GM12878 (cell line): ENCODE results near the gene GRAMD2B. TPM values are rescaled to one million over a fixed set of nuclear protein-coding genes. Genes with fewer than 3 reads are reported as not detected.

Experiments
- ATAC-seq: fragments of 200-7000 bp; cut with Tn5 transposase; 3 replicates; pipeline ENCODE4 v1.9.1; 2020; ENCODE audit warnings: mild to moderate bottlenecking, moderate library complexity
- BruUV-seq: library from RNA; stranded (reverse); fragments of 400-500 nt; replicated peaks from 2 replicates; lab custom pipeline; 2021; lab: Mats Ljungman, UMichigan
- CTCF ChIA-PET: fragments of 300-600 bp; sonication (Branson Sonifier 250); formaldehyde crosslinking; extraction: SDS; loops from one replicate; lab custom pipeline; 2021; ENCODE audit warnings: inconsistent platforms; lab: Yijun Ruan, JAX
- POLR2A ChIA-PET: fragments of 350-600 bp; formaldehyde crosslinking; extraction: SDS; loops from one replicate; lab custom pipeline; 2021; ENCODE audit warnings: inconsistent platforms; lab: Charles Lee
- RAD21 ChIA-PET: fragments of 300-600 bp; sonication (Branson Sonifier 250); formaldehyde crosslinking; loops from one replicate; lab custom pipeline; 2023; ENCODE audit warnings: antibody characterized with exemption; ENCODE audit not compliant: unreplicated experiment; lab: Charles Lee
- SMC1A ChIA-PET: fragments of 300-600 bp; sonication (Branson Sonifier 250); formaldehyde crosslinking; loops from one replicate; lab custom pipeline; 2023; ENCODE audit not compliant: unreplicated experiment, uncharacterized antibody; lab: Charles Lee
- DNase-seq: peaks from one replicate; pipeline ENCODE4 v3.0.0-alpha.2; 2011; ENCODE audit warnings: low read depth, low spot score
- FAIRE-seq: peaks from 3 replicates; lab custom pipeline; 2011; peaks lifted over from hg19 to GRCh38; lab: Jason Lieb, UNC
- H2AFZ ChIP-seq: 2 replicates; pipeline ENCODE4 v1.6.0; 2011; ENCODE audit warnings: low read depth, low read length, control low read depth; ENCODE audit not compliant: control insufficient read depth
- H3K27ac ChIP-seq: 2 replicates; pipeline ENCODE4 v1.5.1; 2011; ENCODE audit warnings: control low read depth; ENCODE audit not compliant: control insufficient read depth, insufficient read depth
- H3K27me3 ChIP-seq, 2 experiments: replicated peaks in 1 of 2; 2 replicates each; pipeline versions ENCODE4 v1.6.0 to v1.6.1; 2011; ENCODE audit warnings: low read length in 1 of 2; ENCODE audit not compliant: control insufficient read depth in 2 of 2, insufficient read depth in 2 of 2
- H3K36me3 ChIP-seq, 2 experiments: 2 replicates each; pipeline ENCODE4 v1.5.1; 2011; ENCODE audit warnings: low read length in 1 of 2; ENCODE audit not compliant: control insufficient read depth in 2 of 2, insufficient read depth in 2 of 2
- H3K4me1 ChIP-seq: 2 replicates; pipeline ENCODE4 v1.6.1; 2011; ENCODE audit warnings: mild to moderate bottlenecking, low read length, moderate library complexity, mixed read lengths; ENCODE audit not compliant: control insufficient read depth, insufficient read depth
- H3K4me2 ChIP-seq: 2 replicates; pipeline ENCODE4 v1.6.0; 2011; ENCODE audit warnings: control low read depth; ENCODE audit not compliant: control insufficient read depth, insufficient read depth
- H3K4me3 ChIP-seq: fragments of 200-600 bp; sonication (generic); 2 replicates; pipeline ENCODE4 v1.5.1; 2016
- H3K79me2 ChIP-seq: 2 replicates; pipeline ENCODE4 v1.6.0; 2011; ENCODE audit warnings: low read length; ENCODE audit not compliant: control insufficient read depth, insufficient read depth
- H3K9ac ChIP-seq: 2 replicates; pipeline ENCODE4 v1.8.0; 2011; ENCODE audit warnings: low read length, control low read depth, mixed read lengths; ENCODE audit not compliant: control insufficient read depth, insufficient read depth
- H3K9me3 ChIP-seq: replicated peaks from 3 replicates; pipeline ENCODE4 v1.5.1; 2011; ENCODE audit warnings: mild to moderate bottlenecking, low read length; ENCODE audit not compliant: control insufficient read depth, insufficient read depth
- H4K20me1 ChIP-seq: 2 replicates; pipeline ENCODE4 v1.6.0; 2011; ENCODE audit not compliant: control insufficient read depth, insufficient read depth
- CHD2 ChIP-seq: IDR thresholded peaks from 2 replicates; pipeline ENCODE4 v1.6.1; 2011; ENCODE audit warnings: low read depth, low read length, improper control_type of control experiment, borderline replicate concordance
- CREB1 ChIP-seq: IDR thresholded peaks from 2 replicates; pipeline ENCODE4 v1.6.1; 2012; ENCODE audit warnings: low read depth, mild to moderate bottlenecking, inconsistent platforms
- CTCF ChIP-seq, 3 experiments: IDR thresholded peaks in 2 of 3; conservative IDR thresholded peaks in 1 of 3; 2 replicates each; pipeline ENCODE4 v1.5.1; 2011; ENCODE audit warnings: low read depth in 3 of 3, low read length in 3 of 3, mild to moderate bottlenecking in 3 of 3, control low read depth in 2 of 3, moderate library complexity in 2 of 3, inconsistent platforms in 1 of 3, mixed read lengths in 1 of 3; ENCODE audit not compliant: control insufficient read depth in 2 of 3, insufficient read depth in 1 of 3; ENCODE audit errors: extremely low read depth in 1 of 3
- EP300 ChIP-seq, 2 experiments: fragments of 150-350 bp in 1 of 2; IDR thresholded peaks; 2 replicates each; pipeline ENCODE4 v1.6.1; 2011 to 2012; ENCODE audit warnings: low read depth in 2 of 2, low read length in 2 of 2, borderline replicate concordance in 1 of 2, improper control_type of control experiment in 1 of 2, inconsistent platforms in 1 of 2; ENCODE audit not compliant: control insufficient read depth in 1 of 2
- GABPA ChIP-seq: IDR thresholded peaks from 2 replicates; pipeline ENCODE4 v1.6.1; 2014; ENCODE audit warnings: antibody characterized with exemption, low read depth, mild to moderate bottlenecking, inconsistent platforms
- MTA2 ChIP-seq: fragments of 450-650 bp; IDR thresholded peaks from 2 replicates; pipeline ENCODE4 v1.6.1; 2016; ENCODE audit warnings: low read depth, mild to moderate bottlenecking, moderate library complexity
- NFYB ChIP-seq: IDR thresholded peaks from 2 replicates; pipeline ENCODE4 v1.6.1; 2011; ENCODE audit warnings: low read depth, mild to moderate bottlenecking, low read length, improper control_type of control experiment, moderate library complexity; ENCODE audit not compliant: insufficient read depth
- NR2C2 ChIP-seq: IDR thresholded peaks from 2 replicates; pipeline ENCODE4 v1.6.1; 2011; ENCODE audit warnings: borderline replicate concordance, low read depth; ENCODE audit not compliant: control insufficient read depth, insufficient read length
- NR2F1 ChIP-seq: fragments of 450-650 bp; conservative IDR thresholded peaks from 2 replicates; pipeline ENCODE4 v1.6.1; 2017; ENCODE audit warnings: mild to moderate bottlenecking
- RB1 ChIP-seq: fragments of 450-650 bp; formaldehyde crosslinking; IDR thresholded peaks from 2 replicates; pipeline ENCODE4 v1.6.1; 2017; ENCODE audit warnings: mild to moderate bottlenecking, borderline replicate concordance
- RFX5 ChIP-seq: IDR thresholded peaks from 2 replicates; pipeline ENCODE4 v1.6.1; 2011; ENCODE audit warnings: low read depth, low read length, improper control_type of control experiment
- SRF ChIP-seq, 2 experiments: IDR thresholded peaks; 2 replicates each; pipeline ENCODE4 v1.6.1; 2011; ENCODE audit warnings: low read depth in 2 of 2, low read length in 2 of 2, mild to moderate bottlenecking in 1 of 2, moderate library complexity in 1 of 2
- SUPT20H ChIP-seq: IDR thresholded peaks from 2 replicates; pipeline ENCODE4 v1.6.1; 2011; ENCODE audit warnings: low read depth, mild to moderate bottlenecking, low read length, moderate library complexity, borderline replicate concordance; ENCODE audit not compliant: control insufficient read depth
- USF1 ChIP-seq: IDR thresholded peaks from 2 replicates; pipeline ENCODE4 v1.6.1; 2011; ENCODE audit warnings: borderline replicate concordance, low read depth, mild to moderate bottlenecking, moderate library complexity, mixed read lengths, low read length; ENCODE audit not compliant: insufficient read depth; ENCODE audit errors: extremely low read length
- YBX1 ChIP-seq: fragments of 450-650 bp; IDR thresholded peaks from 2 replicates; pipeline ENCODE4 v1.6.1; 2016; ENCODE audit warnings: antibody characterized with exemption
- YY1 ChIP-seq: IDR thresholded peaks from 2 replicates; pipeline ENCODE4 v1.6.1; 2011; ENCODE audit warnings: low read depth, mild to moderate bottlenecking, low read length
- ZNF207 ChIP-seq: fragments of 450-650 bp; IDR thresholded peaks from 2 replicates; pipeline ENCODE4 v1.6.1; 2014; ENCODE audit warnings: antibody characterized with exemption, mild to moderate bottlenecking, borderline replicate concordance
- ZSCAN29 ChIP-seq: fragments of 450-650 bp; IDR thresholded peaks from 2 replicates; pipeline ENCODE4 v1.6.1; 2017; ENCODE audit warnings: mild to moderate bottlenecking, moderate library complexity
- WGBS: methylation state at CpG from one replicate; pipeline ENCODE4 v1.1.6; 2016; ENCODE audit warnings: low lambda C conversion rate; ENCODE audit not compliant: insufficient replicate concordance, insufficient coverage; ENCODE audit errors: missing lambda C conversion rate; 5-methylcytosine and 5-hydroxymethylcytosine counted together
- in situ Hi-C: fragments of 300-500 bp; cut with MboI; formaldehyde crosslinking; loops from 9 replicates; pipeline ENCODE4 v1.14.3; 2018; ENCODE audit warnings: mixed read lengths
- intact Hi-C: fragments of 100-400 bp; cut with micrococcal nuclease; formaldehyde crosslinking; loops from one replicate; pipeline ENCODE4 v1.14.2; 2022; ENCODE audit not compliant: unreplicated experiment
- polyA plus RNA-seq, 11 experiments: library from polyadenylated mRNA; depleted of rRNA in 4 of 11; unstranded in 6 of 11; stranded (reverse) in 5 of 11; fragments of >200 nt; fragmentation: Nextera tagmentation in 4 of 11; fragmentation: Illumina TruSeq in 1 of 11; extraction: Ambion mirVana in 4 of 11; extraction: Trizol in 1 of 11; gene quantifications; 1 replicate in 1 of 11; 2 replicates in 10 of 11; pipeline versions ENCODE4 v1.2.1 to v1.2.3, GENCODE V29; 2011 to 2016; ENCODE audit warnings: inconsistent platforms in 2 of 11, missing spikeins in 2 of 11, low read depth in 1 of 11
- total RNA-seq, 4 experiments: library from RNA; depleted of rRNA in 3 of 4; stranded (reverse); fragments of >200 nt in 3 of 4; fragmentation: Illumina TruSeq in 1 of 4; extraction: Trizol in 1 of 4; gene quantifications; 2 replicates each; pipeline versions ENCODE4 v1.2.1 to v1.2.3, GENCODE V29; 2013 to 2021

Gene GRAMD2B
- total and polyA plus RNA-seq, 10 of the 15 experiments (the other 5 are each of a cell fraction or from before 2014, with no cell fraction given): 1.9 to 21.5 (median 8.4) TPM

DNA sequence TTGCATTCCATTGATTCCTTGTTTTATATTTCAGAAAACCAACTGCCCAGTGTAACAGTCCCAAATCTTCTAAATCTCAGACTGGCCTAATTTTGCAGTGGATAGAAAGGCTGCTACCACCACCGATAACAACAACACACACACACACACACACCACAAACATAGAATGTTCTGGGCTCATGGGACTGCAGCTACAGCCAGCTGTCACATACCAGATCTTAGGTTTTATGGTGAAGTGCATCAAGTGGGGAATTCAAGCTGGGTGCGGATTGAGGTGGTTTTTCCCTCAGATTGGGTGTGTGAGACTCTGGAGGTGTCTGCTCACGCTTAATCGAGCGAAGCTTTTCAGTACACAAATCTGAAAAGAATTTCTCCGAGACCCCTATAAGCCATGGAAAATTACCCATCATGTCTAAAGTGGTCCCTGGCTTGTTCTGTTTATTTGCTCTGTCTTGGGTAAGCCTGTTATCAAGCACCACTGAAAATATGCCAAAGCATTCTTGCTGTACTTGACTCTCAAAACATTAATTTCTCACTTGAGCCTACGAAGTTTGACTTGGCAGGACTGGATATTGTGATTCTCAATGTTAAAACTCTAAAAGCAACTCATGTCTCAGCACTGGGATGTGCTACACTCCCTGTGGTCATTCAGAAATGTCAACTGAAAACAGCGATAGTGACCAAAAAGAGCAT lies 100.8 kb downstream of the GRAMD2B start:
- DNase-seq (no peak), FAIRE-seq (no peak), ATAC-seq (no peak)
- SMC1A ChIA-PET: no interaction called here
- H3K79me2 ChIP-seq: no peaks in the 10 kb centered on the region
- intact Hi-C loops: no loop called here
- RAD21 ChIA-PET: no interaction called here
- H3K27ac ChIP-seq: no peak overlapping the region
- TF ChIP-seq NR2C2 (no peak), SUPT20H (no peak), NFYB (no peak), YY1 (no peak), SRF (IDR thresholded peaks at IDR 0.05; ENCODE audit: low read depth in 2 of 2, low read length in 2 of 2) (no peak), EP300 (IDR thresholded peaks at IDR 0.05; ENCODE audit: borderline replicate concordance in 1 of 2, control insufficient read depth in 1 of 2, low read depth in 2 of 2, low read length in 2 of 2) (no peak), RB1 (no peak), YBX1 (no peak), CREB1 (no peak), USF1 (no peak), RFX5 (no peak), ZNF207 (no peak), NR2F1 (no peak), MTA2 (no peak), GABPA (no peak), CTCF (IDR thresholded peaks at IDR 0.05 in 2 of 3, conservative IDR thresholded peaks at IDR 0.05 in 1 of 3; ENCODE audit: control insufficient read depth in 2 of 3, extremely low read depth in 1 of 3, insufficient read depth in 1 of 3, low read depth in 3 of 3, low read length in 3 of 3) (no peak), ZSCAN29 (no peak), CHD2 (no peak)
- 17% methylated on average over 8 of the region's 8 CpGs for WGBS
- H4K20me1 ChIP-seq: no peaks in the 10 kb centered on the region
- no peak overlapping the region for H3K4me2 ChIP-seq
- no peak overlapping the region for H2AFZ ChIP-seq
- H3K36me3 ChIP-seq: no peaks in the 10 kb centered on the region
- H3K27me3 ChIP-seq: no peaks in the 10 kb centered on the region; a peak in 1 of 4 replicates
- H3K9me3 ChIP-seq: no peaks in the 10 kb centered on the region; the same call in 2 of the 3 replicates
- CTCF ChIA-PET: no interaction called here
- no peak overlapping the region for H3K9ac ChIP-seq
- in situ Hi-C loops: no loop called here
- H3K4me1 ChIP-seq: no peaks in the 10 kb centered on the region
- BruUV-seq: no TSS peak
- H3K4me3 ChIP-seq: no peak overlapping the region
- POLR2A ChIA-PET: no interaction called here
